CD4-positive, alpha-beta T cell treated with Interleukin-17A for 4 hours (primary cell): ENCODE measurements around the gene ATRAID.

Source experiments
- DNase-seq: peaks from one replicate; pipeline ENCODE4 v3.0.0-alpha.2; 2020; ENCODE audit warnings: mixed read lengths

The ATRAID gene

GRCh38 chr2:27251766-27252165, 39.9 kb downstream of the ATRAID start:
- no peak for DNase-seq

GRCh38 chr2:27255187-27255586, 43.3 kb downstream of the ATRAID start:
- no peak for DNase-seq

- no peak for DNase-seq
Observed at GRCh38 chr2:27255660-27256059, 43.8 kb downstream of the ATRAID start.

GRCh38 chr2:27256855-27257454, 45.1 kb downstream of the ATRAID start:
- no peak for DNase-seq

GRCh38 chr2:27258051-27258450, 46.2 kb downstream of the ATRAID start:
- no peak for DNase-seq

GRCh38 chr2:27261241-27261925, 49.5 kb downstream of the ATRAID start:
- no peak for DNase-seq

- DNase-seq, result no peak
Observed at GRCh38 chr2:27261926-27262298, 50.1 kb downstream of the ATRAID start.

GRCh38 chr2:27262379-27263286, 50.8 kb downstream of the ATRAID start, which contains the start of gene SLC30A3:
SLC30A3 (minus strand) TSS chr2:27263047; CDS start chr2:27262906, 141 bp downstream.
- DNase-seq, result peak; percentile 87

- DNase-seq, result peak; percentile 13
Observed at GRCh38 chr2:27263287-27264252, 51.7 kb downstream of the ATRAID start.

GRCh38 chr2:27264253-27264752, 52.5 kb downstream of the ATRAID start:
- DNase-seq, result peak; percentile 19

- peak; percentile 73 for DNase-seq
Observed at GRCh38 chr2:27264753-27265535, 53.1 kb downstream of the ATRAID start.

GRCh38 chr2:27265536-27265870, 53.7 kb downstream of the ATRAID start:
- no peak for DNase-seq
